ENCODE measurements around the gene SPATA16.

Gene SPATA16

GRCh38 chr3:173064631-173065030 is 76.4 kb downstream of the SPATA16 start:
- no peak for TF ChIP-seq CTCF (IDR thresholded peaks at IDR 0.05; ENCODE audit: low read depth, low read length)
- no peak overlapping the region for H3K4me3 ChIP-seq (replicated peaks in 1 of 2; ENCODE audit: low read depth in 2 of 2, low read length in 2 of 2)
- no peak for DNase-seq (ENCODE audit: low read depth in 2 of 2)

DNA sequence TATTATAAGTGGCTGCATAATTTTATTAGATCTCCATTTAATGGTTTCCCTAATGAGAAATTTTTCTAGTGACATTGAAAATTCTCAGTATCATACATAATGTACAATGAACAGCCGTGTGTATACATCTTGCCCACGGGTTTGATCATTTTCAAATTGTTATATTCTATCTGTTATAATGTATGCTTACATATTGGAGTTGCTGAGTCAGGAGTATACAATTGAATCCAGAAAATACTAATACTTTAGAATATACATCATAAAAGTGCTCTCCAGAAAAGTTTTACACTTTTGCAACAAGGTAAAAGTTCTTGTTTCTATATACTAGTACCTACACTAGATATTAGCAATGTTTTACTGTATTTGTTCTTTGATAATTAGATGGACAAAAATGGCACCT is 82.8 kb downstream of the SPATA16 start:
- no peak for TF ChIP-seq CTCF (IDR thresholded peaks at IDR 0.05; ENCODE audit: low read depth, low read length)
- H3K4me3 ChIP-seq (replicated peaks in 1 of 2; ENCODE audit: low read depth in 2 of 2, low read length in 2 of 2), result no peak overlapping the region
- DNase-seq (ENCODE audit: low read depth in 2 of 2), result no peak

- no peak overlapping the region for H3K4me3 ChIP-seq (replicated peaks in 1 of 2; ENCODE audit: low read depth in 2 of 2, low read length in 2 of 2)
- no peak for TF ChIP-seq CTCF (IDR thresholded peaks at IDR 0.05; ENCODE audit: low read depth, low read length)
- DNase-seq (ENCODE audit: low read depth in 2 of 2), result no peak
These were observed 85.7 kb downstream of the SPATA16 start for GRCh38 chr3:173055228-173055933.

DNA sequence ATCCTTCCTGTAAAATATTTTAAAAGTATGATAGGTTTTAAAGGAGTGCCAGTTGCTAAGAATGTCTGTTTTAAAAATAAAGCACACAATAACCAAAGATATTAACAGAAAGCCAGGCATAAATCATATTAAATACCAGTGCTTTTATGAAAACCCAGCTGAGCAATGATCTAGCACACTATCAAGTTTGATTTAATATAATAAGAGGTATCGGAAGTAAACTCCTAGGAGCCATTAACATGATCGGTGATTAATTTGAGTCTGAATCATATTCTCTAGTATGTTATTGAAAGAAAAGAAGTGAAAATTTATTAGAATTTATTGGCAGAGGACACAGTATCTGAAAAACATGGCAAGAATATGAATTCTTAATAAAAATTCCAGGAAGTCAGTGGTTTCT is 91.7 kb downstream of the SPATA16 start:
- H3K4me3 ChIP-seq (replicated peaks in 1 of 2; ENCODE audit: low read depth in 2 of 2, low read length in 2 of 2), result no peak overlapping the region
- DNase-seq (ENCODE audit: low read depth in 2 of 2), result no peak

DNA sequence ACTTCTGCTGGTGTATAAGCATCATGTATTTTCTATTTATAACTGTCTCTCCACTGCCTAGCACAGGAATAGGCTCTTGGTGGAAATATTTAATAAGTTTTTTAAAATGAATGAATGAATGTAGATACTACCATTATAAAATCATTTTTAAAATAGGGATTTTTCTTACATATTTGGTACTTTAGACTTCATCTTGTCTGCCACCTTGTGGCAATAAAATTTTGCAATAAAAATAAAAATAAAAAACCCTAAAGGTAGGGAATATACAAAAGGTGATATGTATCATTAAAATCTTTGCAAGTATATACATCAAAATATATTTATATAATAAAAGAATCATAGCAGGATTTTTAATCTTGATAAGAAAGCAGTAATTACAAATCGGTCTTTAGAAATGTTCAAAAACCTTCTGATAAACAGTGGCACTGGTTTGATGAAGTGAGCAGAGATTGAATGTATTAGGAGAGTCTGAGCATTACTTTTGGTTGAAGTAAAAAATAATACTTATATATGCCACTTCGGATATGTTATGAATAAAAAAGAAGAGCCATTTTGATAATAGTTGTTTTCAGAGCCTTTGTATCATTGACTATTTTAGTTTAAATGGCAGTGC is 95.2 kb downstream of the SPATA16 start:
- peak; percentile 19 for TF ChIP-seq CTCF (IDR thresholded peaks at IDR 0.05; ENCODE audit: low read depth, low read length)
- DNase-seq (ENCODE audit: low read depth in 2 of 2), result peak; percentile 32 to 41
- H3K4me3 ChIP-seq (replicated peaks in 1 of 2; ENCODE audit: low read depth in 2 of 2, low read length in 2 of 2), result no peak overlapping the region

More for the DNA sequence above, 91.7 kb downstream of the SPATA16 start:
- no peak for TF ChIP-seq CTCF (IDR thresholded peaks at IDR 0.05; ENCODE audit: low read depth, low read length)

DNA sequence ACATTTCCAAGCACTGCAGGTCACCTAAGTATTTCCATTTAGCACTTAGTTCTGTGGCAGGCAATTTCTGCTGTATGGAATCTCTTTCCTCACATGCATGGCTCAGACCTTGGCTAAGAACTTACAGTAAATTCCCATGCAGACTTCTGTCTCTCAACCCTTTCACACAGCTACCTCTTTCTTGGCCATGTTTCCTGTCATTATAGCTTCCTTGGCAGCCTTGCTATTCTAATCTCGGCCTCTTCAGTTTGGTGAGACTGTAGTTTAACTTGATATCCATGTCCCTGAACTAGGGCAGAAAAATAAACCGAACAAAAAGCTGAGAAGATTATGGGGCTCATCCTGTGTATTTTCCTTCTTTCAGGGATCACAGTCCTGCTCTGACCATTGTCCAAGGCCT is 96.0 kb downstream of the SPATA16 start:
- peak in 1 of 2 donors; percentile 35 for DNase-seq (ENCODE audit: low read depth in 2 of 2)
- no peak for TF ChIP-seq CTCF (IDR thresholded peaks at IDR 0.05; ENCODE audit: low read depth, low read length)
- H3K4me3 ChIP-seq (replicated peaks in 1 of 2; ENCODE audit: low read depth in 2 of 2, low read length in 2 of 2), result no peak overlapping the region
